NCI-H774 (cell line): ENCODE measurements around the gene CLTRN.
"Not testable (repeated sequence)": the region's sequence is repeated elsewhere in the genome, so short reads cannot be mapped to it uniquely, and the experiment has no call there.

Experiments used
- DNase-seq: peaks from one replicate; lab custom pipeline; 2025; lab: John Stamatoyannopoulos, UW

The CLTRN gene

DNA sequence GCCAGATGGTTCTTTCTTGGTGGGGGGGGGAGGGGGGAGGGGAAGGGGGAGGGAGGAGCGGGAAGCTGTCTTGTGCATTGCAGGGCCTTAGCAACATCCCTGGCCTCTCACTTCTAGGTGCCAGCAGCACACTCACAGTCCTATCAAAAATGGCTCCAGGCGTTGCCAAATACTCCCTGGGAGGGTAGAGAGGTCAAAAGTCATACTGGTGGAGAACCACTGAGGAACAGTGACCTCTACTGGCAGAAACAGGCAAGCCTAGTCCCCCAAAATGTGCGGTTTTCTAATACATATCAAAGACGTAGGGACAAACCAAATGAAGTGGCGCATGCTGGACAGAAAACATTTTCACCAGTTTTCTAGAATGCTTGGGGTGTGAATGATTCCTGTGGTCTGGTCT, 17.1 kb downstream of the CLTRN start:
- DNase-seq = not testable (repeated sequence)

DNA sequence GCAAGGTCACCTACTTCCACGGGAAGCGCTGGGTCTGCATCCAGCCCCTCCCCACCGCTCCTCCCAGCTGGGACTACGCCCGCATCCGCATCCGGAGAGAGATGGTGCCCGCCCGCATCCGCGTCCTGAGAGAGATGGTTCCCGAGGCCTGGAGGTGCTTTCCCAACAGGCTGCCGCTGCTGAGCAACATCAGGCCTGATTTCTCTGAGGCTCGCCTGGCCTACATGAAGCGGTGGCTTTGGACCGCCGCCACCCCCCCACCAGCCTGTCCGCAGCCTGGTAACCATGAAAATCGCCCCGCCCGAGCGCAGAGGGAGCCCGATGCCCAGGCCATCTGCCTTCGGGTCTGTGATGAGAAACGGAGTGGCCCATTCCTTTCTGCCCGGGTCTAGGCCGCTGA, 18.1 kb downstream of the CLTRN start:
- DNase-seq = no peak

DNA sequence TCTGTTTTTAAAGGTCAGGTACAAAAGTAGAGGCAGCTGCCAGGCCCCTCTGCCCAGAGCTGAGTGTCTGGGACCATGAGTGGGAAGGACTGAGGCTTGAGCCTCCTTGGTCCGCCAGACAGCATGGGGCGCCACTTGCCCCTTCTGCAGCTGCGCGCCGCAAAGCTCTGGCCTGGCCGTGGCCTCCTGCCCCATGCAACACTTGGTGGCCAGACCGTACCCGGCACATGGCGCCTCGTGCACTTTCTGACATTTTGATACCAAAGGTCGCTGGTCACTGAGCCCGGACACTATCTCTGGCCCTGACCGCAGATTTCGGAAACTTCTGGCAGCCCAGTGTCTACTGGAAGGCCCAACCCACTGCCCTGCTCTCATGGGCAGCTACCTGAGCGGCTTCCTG, 18.6 kb downstream of the CLTRN start:
- no peak for DNase-seq

DNA sequence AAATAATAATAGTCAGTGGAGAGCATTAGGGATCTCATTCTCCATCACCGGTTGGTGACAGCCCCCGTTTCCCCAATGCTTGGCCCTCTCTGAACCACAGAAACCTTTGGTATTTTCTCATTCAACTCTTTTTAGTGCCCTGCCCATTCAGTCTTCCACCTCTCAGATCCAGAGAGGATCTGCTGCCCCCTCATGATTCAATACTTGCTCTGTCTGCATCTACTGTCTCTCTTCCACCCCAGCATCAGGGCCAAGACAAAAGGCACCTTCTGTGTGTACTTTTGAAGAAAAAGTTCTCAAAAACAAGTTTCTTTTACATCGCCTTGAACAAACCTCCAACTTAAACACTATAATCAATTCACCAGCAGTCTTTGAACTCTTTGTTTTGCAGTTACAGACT, 19.3 kb downstream of the CLTRN start:
- DNase-seq = no peak

DNA sequence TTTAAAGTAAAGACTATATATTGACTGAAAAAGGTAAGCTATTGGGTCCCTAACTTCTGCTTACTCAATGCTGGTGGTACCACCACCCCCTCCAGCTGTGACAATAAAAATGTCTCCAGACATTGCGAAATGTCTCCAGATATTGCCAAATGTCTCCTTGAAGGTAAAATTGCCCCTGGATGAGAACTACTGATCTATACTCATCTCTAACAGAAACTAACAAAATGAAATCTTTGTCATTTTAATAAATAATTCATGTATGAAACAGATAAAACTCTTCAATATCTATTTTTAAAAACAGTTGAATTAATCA, 20.1 kb downstream of the CLTRN start:
- DNase-seq = no peak

DNA sequence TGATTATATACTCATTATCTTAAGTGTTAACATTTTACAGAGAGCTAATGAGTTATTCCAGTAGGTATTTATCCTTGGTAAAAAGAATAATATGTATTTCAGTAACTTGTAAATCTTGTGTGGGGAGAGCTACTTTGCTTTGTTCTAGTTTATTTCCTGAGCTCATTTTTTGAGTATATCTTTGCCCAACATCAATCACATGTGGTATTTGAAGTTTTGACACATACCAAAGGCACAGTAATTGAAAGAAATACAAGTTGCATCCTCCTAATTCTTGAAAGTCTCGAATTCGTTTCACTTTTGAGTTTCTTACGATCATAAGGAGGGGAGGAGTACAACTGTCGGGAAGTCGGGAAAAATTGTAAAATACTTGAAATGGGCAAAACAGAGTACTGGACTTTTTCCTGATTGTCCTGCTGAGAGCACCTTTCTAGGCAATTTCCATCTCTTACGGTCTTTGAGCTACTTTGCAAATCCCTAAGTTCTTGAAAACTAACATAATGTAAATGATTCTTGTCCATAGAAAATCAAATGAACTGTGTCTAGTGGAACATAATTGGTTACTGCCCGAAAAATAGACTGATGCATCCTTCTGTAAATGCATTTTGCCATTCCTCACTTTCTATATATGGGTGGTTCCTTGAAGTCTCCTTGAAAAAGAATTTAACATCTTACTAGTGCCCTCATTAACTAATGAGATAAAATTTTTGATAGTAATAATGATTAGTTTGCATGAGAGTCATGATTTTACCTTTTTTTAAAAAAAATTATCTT, 20.6 kb downstream of the CLTRN start:
- no peak for DNase-seq

DNA sequence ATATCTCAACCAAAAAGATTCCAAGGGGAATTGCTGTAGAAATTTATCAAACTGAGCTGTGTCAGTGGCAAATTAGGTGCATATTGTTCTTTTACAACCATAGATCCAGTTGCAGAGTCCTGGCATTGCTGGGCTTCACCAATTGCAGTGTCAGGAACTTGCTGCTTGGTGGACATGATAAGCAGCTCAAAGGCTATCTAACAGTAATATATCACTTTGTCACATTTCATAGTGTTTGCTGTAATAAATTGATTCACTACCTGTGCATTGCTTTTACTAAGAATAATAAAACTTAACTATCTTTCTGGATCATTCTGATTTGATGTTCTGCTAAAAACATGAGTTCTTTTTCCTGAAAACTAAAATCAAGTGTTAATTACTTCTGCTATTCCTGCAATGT, 33.0 kb downstream of the CLTRN start:
- no peak for DNase-seq

DNA sequence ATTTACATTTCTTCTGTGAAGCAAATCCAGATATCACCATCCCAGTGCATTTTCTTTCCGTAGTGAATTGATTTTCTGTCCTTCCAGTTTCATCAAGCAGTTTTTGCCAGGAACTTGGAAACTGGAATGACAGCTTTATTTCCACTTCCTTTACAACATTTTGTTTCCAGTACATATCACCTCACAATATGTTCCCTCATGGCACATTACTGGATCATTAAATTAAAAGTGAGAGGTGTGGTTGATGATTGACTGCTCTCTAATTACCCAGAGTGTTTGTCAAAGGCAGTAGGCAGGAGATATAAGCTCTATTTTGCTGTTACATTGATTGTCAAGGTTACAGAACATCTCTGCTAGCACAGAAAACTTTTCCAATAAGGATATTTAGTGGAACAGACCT, 41.6 kb downstream of the CLTRN start:
- no peak for DNase-seq

DNA sequence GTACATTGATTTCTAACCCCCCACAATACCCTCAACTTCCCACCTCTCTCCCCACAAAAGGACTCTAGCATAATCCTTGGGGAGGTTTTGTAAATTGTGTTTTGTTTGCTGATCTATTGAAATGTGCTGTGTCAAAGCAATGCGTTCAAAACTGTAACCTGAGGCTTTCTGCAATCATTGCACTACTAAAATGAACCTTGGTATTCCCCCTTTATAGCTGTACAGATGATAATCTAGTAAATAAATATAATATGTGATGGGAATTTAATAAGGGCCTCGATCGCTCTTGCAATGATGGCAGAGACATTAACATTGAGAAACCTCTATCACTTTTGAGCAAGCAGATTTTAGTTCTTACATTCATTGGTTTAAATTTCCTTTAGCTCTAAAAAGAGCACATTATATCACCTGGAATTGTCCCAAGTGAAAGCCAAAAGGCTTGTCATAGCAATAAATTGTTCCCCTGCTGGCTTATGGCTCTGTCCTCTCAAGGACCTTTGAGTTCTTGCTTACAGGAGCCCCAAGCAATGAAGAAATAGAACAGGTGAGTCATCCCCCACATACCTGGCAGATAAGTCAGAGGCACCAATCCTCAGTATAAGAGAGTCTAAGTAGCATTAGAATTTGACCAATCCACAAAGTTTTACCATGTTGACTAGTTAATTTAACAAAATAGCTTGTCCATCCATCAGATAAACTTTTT, 45.4 kb downstream of the CLTRN start:
- DNase-seq = no peak

DNA sequence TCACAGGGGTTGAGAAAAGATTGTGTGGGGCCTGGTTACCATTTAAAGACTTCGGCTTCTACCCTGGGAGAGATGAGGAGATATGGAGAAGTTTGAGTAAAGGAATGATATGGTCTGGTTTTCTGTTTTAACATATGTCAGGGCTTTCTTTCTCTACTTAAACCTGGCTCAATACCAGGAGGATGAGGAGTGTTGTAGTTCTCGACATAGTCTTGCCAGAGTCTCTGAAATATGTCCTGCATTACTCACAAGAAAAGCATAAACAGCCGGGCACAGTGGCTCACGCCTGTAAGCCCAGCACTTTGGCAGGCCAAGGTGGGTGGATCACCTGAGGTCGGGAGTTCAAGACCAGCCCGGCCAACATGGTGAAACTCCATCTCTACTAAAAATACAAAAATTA, 47.5 kb downstream of the CLTRN start:
- DNase-seq = no peak

DNA sequence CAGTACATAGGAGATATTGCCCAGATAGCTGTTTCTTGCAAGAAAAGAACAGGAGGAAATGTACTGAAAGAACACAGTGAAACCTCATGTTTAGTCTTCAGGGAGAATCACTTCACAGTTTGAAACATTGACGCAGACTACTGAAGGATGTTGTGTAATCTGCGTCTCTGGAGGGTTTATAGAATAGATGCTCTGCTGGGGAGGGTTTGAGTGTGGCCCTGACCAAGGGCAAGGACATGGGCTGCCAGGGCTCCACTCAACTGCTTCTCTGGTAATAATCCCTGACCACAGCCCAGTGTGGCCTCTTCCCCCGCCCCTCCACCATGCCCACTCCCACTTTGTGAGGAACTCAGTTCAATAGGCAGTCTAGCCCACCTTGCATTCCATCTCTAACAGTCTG, 48.1 kb downstream of the CLTRN start:
- no peak for DNase-seq

DNA sequence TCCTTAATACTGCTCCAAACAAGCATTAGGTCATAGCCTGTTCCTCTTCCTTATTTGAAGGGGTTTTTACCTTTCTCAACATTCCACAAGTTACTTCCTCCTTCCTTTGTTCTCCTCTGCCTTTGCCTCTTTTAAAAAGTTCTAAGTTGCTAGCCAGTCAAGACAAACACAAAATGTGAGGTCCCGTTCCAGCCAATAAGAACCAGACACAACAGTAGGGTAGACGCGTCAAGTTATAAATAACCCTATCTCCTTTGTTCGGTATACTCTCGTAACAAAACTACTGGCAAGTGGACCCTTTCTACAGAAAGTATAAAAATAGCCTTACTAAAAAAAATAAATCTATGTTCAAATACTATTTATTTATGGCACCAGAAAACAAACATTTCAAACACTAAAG, 57.5 kb downstream of the CLTRN start:
- DNase-seq = no peak

DNA sequence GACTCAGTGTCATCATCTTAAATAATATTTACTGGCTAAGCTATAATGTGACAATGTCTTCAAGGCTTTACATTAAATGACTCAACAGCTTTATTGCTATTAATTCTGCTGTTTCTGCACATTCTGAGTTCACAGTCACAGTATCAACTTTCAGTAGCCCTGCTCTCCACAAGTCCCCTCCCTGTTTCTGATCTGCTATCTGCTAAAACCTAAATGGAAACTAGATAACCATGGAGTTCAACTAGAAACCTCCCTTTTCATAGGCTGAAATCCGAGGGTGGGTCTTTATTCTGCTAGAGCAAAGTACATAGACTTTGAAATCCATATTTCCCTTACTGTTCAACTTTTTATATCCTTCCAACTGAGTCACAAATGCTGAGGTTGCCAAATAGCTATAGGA, 58.5 kb downstream of the CLTRN start:
- no peak for DNase-seq

DNA sequence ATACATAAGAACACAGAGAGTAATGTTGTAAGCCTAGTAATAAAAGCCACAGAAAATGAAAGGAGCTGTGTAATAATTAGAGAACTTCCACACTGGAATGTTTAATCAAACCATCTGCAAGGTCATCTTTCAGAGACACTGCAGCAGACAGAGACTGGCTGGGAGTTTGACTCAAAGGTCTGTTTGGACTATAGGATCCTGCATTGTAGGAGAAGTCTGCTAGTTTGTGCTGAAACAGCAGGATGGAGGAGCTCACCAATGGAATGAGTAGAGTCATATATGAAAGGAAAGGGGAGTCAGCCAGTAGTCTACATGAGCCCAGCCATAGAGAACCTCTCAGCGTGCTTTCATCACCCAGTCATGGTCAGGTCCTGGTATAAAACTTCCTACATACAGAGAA, 59.4 kb downstream of the CLTRN start:
- no peak for DNase-seq

DNA sequence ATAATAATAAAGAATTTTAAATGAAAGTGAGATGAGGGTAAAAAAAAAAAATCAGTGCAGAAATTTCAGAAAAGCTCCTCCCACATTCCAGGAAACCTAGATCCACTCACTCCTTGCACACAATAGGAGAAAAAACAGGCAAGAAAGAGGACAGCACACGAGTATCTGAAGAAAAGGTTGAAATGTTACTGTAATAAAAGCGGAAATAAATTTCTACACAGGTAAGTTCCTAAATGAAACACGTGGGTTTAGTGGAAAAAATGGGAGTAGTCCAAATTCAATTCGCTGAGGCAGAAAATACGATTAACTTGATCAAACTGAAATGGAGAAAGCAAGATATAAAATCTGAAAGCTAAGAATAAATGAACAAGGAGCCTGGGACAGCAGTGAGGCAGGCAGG, 61.8 kb downstream of the CLTRN start:
- no peak for DNase-seq

DNA sequence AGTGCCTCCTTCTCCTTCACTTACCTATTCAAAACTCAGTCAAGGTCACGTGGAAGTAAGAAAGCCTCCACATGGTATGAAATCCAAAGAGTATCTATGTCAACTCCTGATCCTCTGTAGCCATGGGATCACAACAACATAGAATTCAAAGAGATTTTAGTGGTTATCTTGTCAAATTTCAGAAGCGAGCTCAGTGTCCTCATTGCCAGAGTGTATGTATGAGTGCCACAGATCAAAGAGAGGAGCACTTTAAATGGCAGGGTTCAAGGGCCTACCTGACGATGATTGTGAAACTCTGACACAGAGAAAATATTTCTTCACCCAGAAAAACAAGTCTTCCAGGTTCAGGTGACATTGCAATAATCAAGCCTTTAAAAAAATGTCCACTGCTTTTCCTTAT, 62.7 kb downstream of the CLTRN start:
- DNase-seq = no peak

DNA sequence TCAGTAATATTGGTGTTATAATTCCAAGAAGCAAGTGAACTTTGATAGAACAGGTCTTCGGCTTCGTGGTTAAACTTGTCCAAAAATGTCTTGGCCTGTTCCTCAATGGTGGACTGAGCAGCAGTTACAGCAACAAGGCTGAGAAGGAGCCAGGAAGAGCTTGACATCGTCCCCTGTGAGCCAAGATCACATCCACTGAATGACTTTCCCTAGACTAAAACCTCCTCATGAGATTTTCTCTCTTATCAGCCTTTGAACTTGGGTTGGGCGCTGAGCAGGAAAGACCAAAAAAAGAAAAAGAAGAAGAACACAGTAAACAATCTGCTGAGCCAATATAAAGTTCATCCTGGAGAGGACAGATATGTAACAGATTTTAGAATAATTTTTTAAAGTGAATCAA, 63.9 kb downstream of the CLTRN start, which contains the start of gene ACE2:
TSS of gene ACE2 (minus strand) at position 216 of the 400 bp plus-strand sequence. CDS start at position 167, 49 bp downstream.
- no peak for DNase-seq

DNA sequence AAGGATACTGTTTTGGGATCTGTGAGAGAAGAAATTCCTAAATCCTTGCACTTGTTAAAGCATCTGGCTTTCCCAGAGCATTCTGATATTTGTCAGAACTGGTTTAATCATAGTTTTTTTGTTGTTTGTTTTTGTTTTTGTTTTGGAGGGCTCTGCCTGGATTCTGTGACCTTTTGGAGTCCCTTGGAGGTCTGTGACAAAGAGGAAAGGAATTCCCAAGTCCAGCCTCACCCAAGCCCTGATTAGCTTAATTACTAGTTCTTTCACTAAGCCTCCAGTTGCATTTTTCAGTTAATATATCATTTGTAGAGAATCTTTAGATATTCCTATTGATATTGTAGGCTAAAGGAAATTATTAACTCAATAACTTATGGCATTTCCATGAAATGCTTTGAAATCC, 64.6 kb downstream of the CLTRN start:
- DNase-seq = no peak

DNA sequence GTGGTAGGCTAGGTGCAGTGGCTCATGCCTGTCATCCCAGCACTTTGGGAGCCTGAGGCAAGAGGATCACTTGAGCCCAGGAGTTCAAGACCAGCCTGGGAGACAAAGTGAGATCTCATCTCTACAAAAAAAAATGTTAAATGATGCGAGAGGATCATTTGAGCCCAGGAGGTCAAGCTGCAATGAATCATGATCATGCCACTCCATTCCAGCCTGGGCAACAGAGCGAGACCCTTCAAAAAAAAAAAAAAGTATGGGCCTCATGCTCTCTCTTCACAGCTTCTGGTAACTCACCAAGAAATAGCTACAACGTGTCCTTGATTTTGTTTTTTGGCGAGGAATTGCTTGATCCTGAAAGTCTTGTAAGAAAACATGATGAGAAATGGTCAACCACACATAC, 65.1 kb downstream of the CLTRN start:
- DNase-seq = no peak

DNA sequence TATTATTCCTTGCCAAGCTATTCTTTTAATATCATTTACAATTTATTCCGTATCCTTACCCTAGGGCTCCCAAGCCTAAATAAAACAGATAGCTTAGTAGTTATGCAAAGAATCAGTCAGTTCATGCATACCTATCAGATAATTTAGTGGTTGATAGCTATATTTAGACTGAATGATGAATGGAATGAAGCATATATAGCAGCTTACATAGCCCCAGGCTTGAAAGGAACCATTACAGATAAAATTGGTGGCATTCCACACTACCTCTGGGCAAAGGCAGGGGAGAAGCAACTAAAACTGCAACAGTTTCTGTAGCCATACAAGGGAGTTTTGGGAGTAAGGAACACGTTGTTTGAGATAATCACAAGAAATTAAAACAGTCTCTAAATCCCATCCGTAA, 66.6 kb downstream of the CLTRN start:
- DNase-seq = no peak

DNA sequence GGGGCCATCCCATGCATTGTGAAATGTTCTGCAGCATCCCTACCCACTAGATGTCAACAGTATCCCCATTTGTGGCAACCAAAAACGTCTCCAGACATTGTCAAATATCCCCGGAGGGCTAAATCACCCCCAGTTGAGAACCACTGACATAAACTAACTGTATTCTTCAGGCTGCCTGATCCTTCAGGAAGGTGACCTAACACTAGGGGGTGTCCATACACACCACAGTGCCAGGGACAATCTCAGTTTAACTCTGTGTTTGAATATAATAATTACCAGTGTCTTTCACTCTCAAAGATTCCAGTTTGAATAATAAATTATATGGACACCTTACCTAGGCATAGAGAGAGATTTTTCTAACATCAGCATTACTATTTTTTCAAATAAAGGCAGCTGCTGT, 70.2 kb downstream of the CLTRN start:
- DNase-seq = no peak

DNA sequence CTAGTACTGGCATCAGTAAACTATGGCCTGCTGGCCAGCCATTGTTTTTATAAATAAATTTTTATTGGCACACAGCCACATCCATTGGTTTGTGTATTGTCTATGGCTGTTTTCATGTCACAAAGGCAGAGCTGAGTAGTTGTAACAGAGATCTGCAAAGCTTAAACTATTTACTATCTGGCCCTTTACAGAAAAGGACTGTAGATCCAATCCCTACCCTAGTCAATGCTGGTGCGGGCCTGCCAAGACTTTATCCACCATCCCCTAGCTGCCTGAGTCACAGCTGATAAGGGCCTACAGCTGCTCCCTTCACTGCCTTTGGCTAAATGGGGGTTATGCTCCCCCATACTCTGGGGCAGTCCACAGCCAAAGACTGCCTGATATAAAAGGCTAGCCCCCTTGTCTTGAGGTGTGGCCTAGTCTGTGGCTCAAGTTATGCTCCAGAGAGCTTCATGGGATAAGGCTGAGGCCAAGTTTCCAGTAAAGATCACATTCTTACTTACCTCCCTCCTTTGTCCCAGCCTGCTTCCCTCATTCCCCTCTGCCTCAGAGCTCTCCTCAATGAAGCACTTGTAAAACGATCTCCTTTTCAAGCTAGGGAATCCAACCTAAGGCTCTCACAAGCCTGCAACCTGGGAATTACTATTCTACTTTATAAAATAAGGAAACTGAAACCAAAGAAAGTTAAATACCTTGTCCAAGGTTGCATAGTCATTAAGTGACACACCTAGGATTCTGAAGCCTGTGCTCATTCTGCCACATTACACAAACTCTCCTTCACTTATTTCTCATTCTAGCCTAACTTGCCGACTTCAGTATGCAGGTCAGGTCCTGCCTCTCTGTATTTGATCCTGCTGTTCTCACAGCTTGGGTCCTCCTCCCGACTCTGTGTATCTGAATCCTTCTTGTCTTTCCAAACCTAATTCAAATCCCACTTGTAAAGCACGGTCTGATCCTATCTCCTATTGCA, 84.5 kb downstream of the CLTRN start:
- no peak for DNase-seq
